Hematopoietic multipotent progenitor cell treated with erythropoietin and hydrocortisone succinate and interleukin-3 and kit ligand, for 17 days (in vitro differentiated cells): ENCODE data around the gene SLIT2.

ENCODE experiments used
- DNase-seq: peaks from one replicate; pipeline ENCODE4 v3.0.0-alpha.2; 2015; ENCODE audit warnings: low spot score

The SLIT2 gene

GRCh38 chr4:20251796-20252655 is at the start of gene SLIT2:
SLIT2 (plus strand) TSS chr4:20251905; CDS start chr4:20253816, 1,911 bp downstream.
- DNase-seq, result no peak

- DNase-seq, result no peak
Measured at GRCh38 chr4:20203508-20203907, 48.2 kb upstream of the SLIT2 start.

- no peak for DNase-seq
Measured at GRCh38 chr4:20217521-20217920, 34.2 kb upstream of the SLIT2 start.

GRCh38 chr4:20217951-20218350 is 33.8 kb upstream of the SLIT2 start:
- DNase-seq, result no peak

GRCh38 chr4:20219521-20219920 is 32.2 kb upstream of the SLIT2 start:
- no peak for DNase-seq

GRCh38 chr4:20237894-20238537 is 13.7 kb upstream of the SLIT2 start:
- DNase-seq, result no peak

GRCh38 chr4:20248155-20248558 is 3.5 kb upstream of the SLIT2 start:
- DNase-seq, result no peak

GRCh38 chr4:20249333-20249732 is 2.4 kb upstream of the SLIT2 start:
- DNase-seq, result no peak

- no peak for DNase-seq
Measured at GRCh38 chr4:20251031-20251795, 492 bp upstream of the SLIT2 start.

GRCh38 chr4:20252656-20253282 is 1.1 kb downstream of the SLIT2 start:
- no peak for DNase-seq

- DNase-seq, result no peak
Measured at GRCh38 chr4:20253283-20253734, 1.6 kb downstream of the SLIT2 start.

- DNase-seq, result no peak
Measured at GRCh38 chr4:20253735-20254409, 2.2 kb downstream of the SLIT2 start.

GRCh38 chr4:20254511-20255250 is 3.0 kb downstream of the SLIT2 start:
- DNase-seq, result no peak

GRCh38 chr4:20255251-20255586 is 3.5 kb downstream of the SLIT2 start:
- no peak for DNase-seq

GRCh38 chr4:20255823-20256222 is 4.1 kb downstream of the SLIT2 start:
- DNase-seq, result no peak

GRCh38 chr4:20256381-20256881 is 4.7 kb downstream of the SLIT2 start:
- no peak for DNase-seq

- no peak for DNase-seq
Measured at GRCh38 chr4:20259707-20260106, 8.0 kb downstream of the SLIT2 start.

- DNase-seq, result no peak
Measured at GRCh38 chr4:20260821-20261220, 9.1 kb downstream of the SLIT2 start.

- no peak for DNase-seq
Measured at GRCh38 chr4:20262221-20262620, 10.5 kb downstream of the SLIT2 start.

GRCh38 chr4:20264688-20265087 is 13.0 kb downstream of the SLIT2 start:
- DNase-seq, result no peak

- no peak for DNase-seq
Measured at GRCh38 chr4:20265726-20266125, 14.0 kb downstream of the SLIT2 start.
